Endothelial cell of umbilical vein (primary cell): Measurements from ENCODE around the gene IQGAP3.

Experiments
- CTCF ChIP-seq, 2 donors: IDR thresholded peaks; 1 replicate in 1 of 2; 2 replicates in 1 of 2; pipeline ENCODE4 v1.5.1; 2011; ENCODE audit warnings: low read length in 2 of 2, mild to moderate bottlenecking in 2 of 2, moderate library complexity in 2 of 2, control low read depth in 1 of 2, inconsistent platforms in 1 of 2, low read depth in 1 of 2; ENCODE audit not compliant: insufficient read depth in 1 of 2; ENCODE audit errors: extremely low read depth in 1 of 2
- EZH2 ChIP-seq: IDR thresholded peaks from 2 replicates; pipeline ENCODE4 v1.6.1; 2012; ENCODE audit warnings: borderline replicate concordance, low read depth, mild to moderate bottlenecking, moderate library complexity, low read length, inconsistent platforms; ENCODE audit not compliant: severe bottlenecking
- GATA2 ChIP-seq: IDR thresholded peaks from 2 replicates; pipeline ENCODE4 v1.7.0; 2011; ENCODE audit warnings: low read depth, mild to moderate bottlenecking, moderate library complexity, mixed read lengths, low read length; ENCODE audit not compliant: insufficient read length, insufficient read depth
- MAX ChIP-seq: IDR thresholded peaks from 2 replicates; pipeline ENCODE4 v1.6.1; 2011; ENCODE audit not compliant: insufficient read depth, insufficient read length
- POLR2A ChIP-seq: IDR thresholded peaks from 2 replicates; pipeline ENCODE4 v1.6.1; 2012; ENCODE audit warnings: low read depth, mild to moderate bottlenecking, control low read depth, low read length
- POLR2AphosphoS5 ChIP-seq: IDR thresholded peaks from 2 replicates; pipeline ENCODE4 v1.6.1; 2012; ENCODE audit warnings: low read depth, mild to moderate bottlenecking, control low read depth, low read length, moderate library complexity; ENCODE audit not compliant: insufficient read depth

GRCh38 chr1:156599811-156600210 is 27.4 kb upstream of the IQGAP3 start:
- TF ChIP-seq CTCF (IDR thresholded peaks at IDR 0.05; ENCODE audit: extremely low read depth in 1 of 2, insufficient read depth in 1 of 2, low read depth in 1 of 2, low read length in 2 of 2) (no peak), EZH2 (no peak), POLR2AphosphoS5 (no peak), MAX (no peak), POLR2A (no peak), GATA2 (no peak)
